K562 (cell line): ENCODE data around the gene SELPLG. TPM values are rescaled to one million over a fixed set of nuclear protein-coding genes. Genes with fewer than 3 reads are reported as not detected.

Experiments
- ADNP ChIP-seq: fragments of 200-800 bp; sonication (Bioruptor generic); IDR thresholded peaks from 2 replicates; pipeline ENCODE4 v1.6.1; 2016; ENCODE audit warnings: missing genetic modification characterization, missing compliant biosample characterization
- ASH1L ChIP-seq: fragments of 450-650 bp; IDR thresholded peaks from 2 replicates; pipeline ENCODE4 v1.6.1; 2018; ENCODE audit warnings: borderline replicate concordance, mild to moderate bottlenecking, low read depth; ENCODE audit not compliant: partially characterized antibody
- CCAR2 ChIP-seq: fragments of 200-400 bp; formaldehyde crosslinking; IDR thresholded peaks from 2 replicates; pipeline ENCODE4 v1.6.1; 2017; ENCODE audit warnings: mild to moderate bottlenecking, low read depth, low read length
- FIP1L1 ChIP-seq: fragments of 200-400 bp; formaldehyde crosslinking; IDR thresholded peaks from 2 replicates; pipeline ENCODE4 v1.6.1; 2018; ENCODE audit warnings: mild to moderate bottlenecking, low read depth, low read length; ENCODE audit not compliant: poor library complexity, severe bottlenecking
- GTF2F1 ChIP-seq: IDR thresholded peaks from 2 replicates; pipeline ENCODE4 v1.6.1; 2011; ENCODE audit warnings: low read depth, low read length, improper control_type of control experiment
- MEIS2 ChIP-seq: fragments of 450-650 bp; IDR thresholded peaks from 2 replicates; pipeline ENCODE4 v1.6.1; 2014; ENCODE audit warnings: mild to moderate bottlenecking; ENCODE audit not compliant: partially characterized antibody
- MTA2 ChIP-seq: fragments of 450-650 bp; IDR thresholded peaks from 2 replicates; pipeline ENCODE4 v1.6.1; 2016; ENCODE audit warnings: low read depth
- PREB ChIP-seq: sonication (generic); formaldehyde crosslinking; IDR thresholded peaks from 2 replicates; pipeline ENCODE4 v1.8.1; 2023; ENCODE audit warnings: mild to moderate bottlenecking, missing genetic modification reagents
- TEAD2 ChIP-seq: fragments of 450-650 bp; IDR thresholded peaks from 2 replicates; pipeline ENCODE4 v1.6.1; 2016; ENCODE audit warnings: missing genetic modification characterization, control low read depth, missing compliant biosample characterization
- TFAP4 ChIP-seq: sonication (generic); formaldehyde crosslinking; IDR thresholded peaks from 2 replicates; pipeline ENCODE4 v1.8.0; 2022; ENCODE audit warnings: missing genetic modification reagents, mild to moderate bottlenecking, moderate library complexity, borderline replicate concordance
- ZBTB5 ChIP-seq: fragments of 450-650 bp; IDR thresholded peaks from 2 replicates; pipeline ENCODE4 v1.6.1; 2017; ENCODE audit warnings: antibody characterized with exemption
- ZNF589 ChIP-seq: fragments of 200-800 bp; sonication (Bioruptor generic); IDR thresholded peaks from 2 replicates; pipeline ENCODE4 v1.6.1; 2016; ENCODE audit warnings: low read depth, missing genetic modification characterization, missing compliant biosample characterization
- polyA plus RNA-seq, 8 experiments: library from polyadenylated mRNA; depleted of rRNA in 4 of 8; stranded (reverse) in 5 of 8; unstranded in 3 of 8; fragments of >200 nt; fragmentation: Nextera tagmentation in 2 of 8; fragmentation: Illumina TruSeq in 1 of 8; extraction: Ambion mirVana in 2 of 8; extraction: Trizol in 1 of 8; gene quantifications; 2 replicates each; pipeline versions ENCODE4 v1.2.1 to v1.2.3, GENCODE V29; 2011 to 2014; ENCODE audit warnings: inconsistent platforms in 1 of 8, missing spikeins in 1 of 8
- total RNA-seq, 7 experiments: library from RNA; depleted of rRNA in 6 of 7; stranded (reverse); fragments of >200 nt in 6 of 7; fragmentation: Illumina TruSeq in 2 of 7; extraction: Trizol in 2 of 7; gene quantifications; 2 replicates each; pipeline versions ENCODE4 v1.2.1 to v1.2.3, GENCODE V29; 2011 to 2021; ENCODE audit warnings: low replicate concordance in 1 of 7
- TF ChIP-seq, protein P1 (sequence below): IDR thresholded peaks from 3 replicates; pipeline ENCODE4 v1.6.1; 2011; ENCODE audit warnings: borderline replicate concordance, mild to moderate bottlenecking; ENCODE audit not compliant: insufficient read length, insufficient read depth

SELPLG gene
- total and polyA plus RNA-seq, 9 of the 15 experiments (the other 6 are each of a cell fraction or from before 2014, with no cell fraction given): 0.22 to 10.2 (median 1.7) TPM

GRCh38 chr12:108589840-108590229 lies 43.9 kb downstream of the SELPLG start (continued):
- TF ChIP-seq ZBTB5: no peak
- no peak for TF ChIP-seq MEIS2
- TF ChIP-seq MTA2: no peak
- no peak for TF ChIP-seq ZNF589 (CRISPR knock-in tag)
- TF ChIP-seq PREB: no peak
- TF ChIP-seq, protein P1, sequence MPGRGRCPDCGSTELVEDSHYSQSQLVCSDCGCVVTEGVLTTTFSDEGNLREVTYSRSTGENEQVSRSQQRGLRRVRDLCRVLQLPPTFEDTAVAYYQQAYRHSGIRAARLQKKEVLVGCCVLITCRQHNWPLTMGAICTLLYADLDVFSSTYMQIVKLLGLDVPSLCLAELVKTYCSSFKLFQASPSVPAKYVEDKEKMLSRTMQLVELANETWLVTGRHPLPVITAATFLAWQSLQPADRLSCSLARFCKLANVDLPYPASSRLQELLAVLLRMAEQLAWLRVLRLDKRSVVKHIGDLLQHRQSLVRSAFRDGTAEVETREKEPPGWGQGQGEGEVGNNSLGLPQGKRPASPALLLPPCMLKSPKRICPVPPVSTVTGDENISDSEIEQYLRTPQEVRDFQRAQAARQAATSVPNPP: no peak
- TF ChIP-seq CCAR2: no peak
- TF ChIP-seq ADNP (tag): no peak
- no peak for TF ChIP-seq ASH1L
- no peak for TF ChIP-seq TFAP4
- TF ChIP-seq GTF2F1: no peak
- no peak for TF ChIP-seq FIP1L1
- no peak for TF ChIP-seq TEAD2 (tag)
- TF ChIP-seq, all 486 proteins: peak for 0
